Ishikawa (cell line): Measurements from ENCODE around the gene DCN.

Experiments
- CREB1 ChIP-seq: IDR thresholded peaks from 2 replicates; pipeline ENCODE4 v1.6.1; 2012; ENCODE audit warnings: low read depth
- EGR1 ChIP-seq: IDR thresholded peaks from 2 replicates; pipeline ENCODE4 v1.6.1; 2012
- EP300 ChIP-seq: IDR thresholded peaks from 2 replicates; pipeline ENCODE4 v1.6.1; 2012; ENCODE audit warnings: borderline replicate concordance
- FOXM1 ChIP-seq: IDR thresholded peaks from 2 replicates; pipeline ENCODE4 v1.6.1; 2012; ENCODE audit warnings: low read depth, borderline replicate concordance
- NFIC ChIP-seq: IDR thresholded peaks from 2 replicates; pipeline ENCODE4 v1.6.1; 2012
- RAD21 ChIP-seq: IDR thresholded peaks from 2 replicates; pipeline ENCODE4 v1.6.1; 2012; ENCODE audit warnings: low read depth
- TAF1 ChIP-seq: IDR thresholded peaks from 2 replicates; pipeline ENCODE4 v1.6.1; 2012; ENCODE audit warnings: low read depth, mild to moderate bottlenecking
- TCF12 ChIP-seq: IDR thresholded peaks from 2 replicates; pipeline ENCODE4 v1.6.1; 2012; ENCODE audit warnings: low read depth
- TEAD4 ChIP-seq: IDR thresholded peaks from 2 replicates; pipeline ENCODE4 v1.6.1; 2012
- YY1 ChIP-seq: IDR thresholded peaks from 2 replicates; pipeline ENCODE4 v1.6.1; 2012; ENCODE audit warnings: low read depth
- ZBTB7A ChIP-seq: IDR thresholded peaks from 2 replicates; pipeline ENCODE4 v1.6.1; 2012; ENCODE audit warnings: low read depth
- TF ChIP-seq, protein P1 (sequence below): IDR thresholded peaks from 2 replicates; pipeline ENCODE4 v1.6.1; 2012; ENCODE audit warnings: low read depth, mild to moderate bottlenecking
- TF ChIP-seq, protein P2 (sequence below): IDR thresholded peaks from 2 replicates; pipeline ENCODE4 v1.6.1; 2012
- TF ChIP-seq, protein P3 (sequence below): IDR thresholded peaks from 2 replicates; pipeline ENCODE4 v1.6.1; 2012

DCN gene

DNA sequence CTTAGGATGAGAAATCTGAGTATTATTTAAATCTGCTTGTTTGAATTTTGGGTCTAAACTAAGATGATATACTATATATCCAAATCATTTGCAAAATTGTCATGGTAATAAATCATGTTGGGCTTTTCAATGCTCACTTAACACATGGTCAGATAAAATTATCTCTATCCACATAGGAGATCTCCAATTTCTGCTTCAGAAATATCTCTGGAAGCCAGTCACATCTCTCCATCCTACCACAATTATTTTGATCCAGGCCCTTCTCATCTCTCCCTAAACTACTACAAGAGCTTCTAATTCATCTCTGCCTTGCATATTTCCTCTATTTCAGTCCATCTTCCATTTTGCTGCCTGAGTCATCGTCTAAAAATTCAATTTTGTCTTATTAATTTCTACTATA, 3.8 kb downstream of the DCN start:
- TF ChIP-seq NFIC: no peak
- no peak for TF ChIP-seq CREB1

DNA sequence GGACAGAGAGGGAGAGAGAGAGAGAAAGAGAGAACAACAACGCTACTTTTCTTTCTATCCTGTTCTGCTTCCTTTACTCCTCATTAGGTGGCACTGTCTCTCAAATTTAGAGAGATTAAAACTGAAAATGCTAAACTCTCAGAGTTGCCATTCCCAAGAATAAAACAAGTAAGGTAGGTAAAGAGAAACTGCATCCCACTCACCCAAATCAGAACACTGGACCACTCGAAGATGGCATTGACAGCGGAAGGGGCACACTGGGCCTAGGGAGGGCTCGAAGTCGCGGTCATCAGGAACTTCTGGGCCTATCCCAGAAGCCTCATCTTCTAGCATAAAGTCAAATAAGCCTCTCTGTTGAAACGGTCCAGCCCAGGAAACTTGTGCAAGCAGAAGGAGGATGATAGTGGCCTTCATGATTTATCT, 4.5 kb downstream of the DCN start:
- TF ChIP-seq TEAD4 (no peak), TCF12 (no peak), TAF1 (no peak), CREB1 (no peak), ZBTB7A (no peak), RAD21 (peak; percentile 41), YY1 (no peak)
- TF ChIP-seq, protein P1, sequence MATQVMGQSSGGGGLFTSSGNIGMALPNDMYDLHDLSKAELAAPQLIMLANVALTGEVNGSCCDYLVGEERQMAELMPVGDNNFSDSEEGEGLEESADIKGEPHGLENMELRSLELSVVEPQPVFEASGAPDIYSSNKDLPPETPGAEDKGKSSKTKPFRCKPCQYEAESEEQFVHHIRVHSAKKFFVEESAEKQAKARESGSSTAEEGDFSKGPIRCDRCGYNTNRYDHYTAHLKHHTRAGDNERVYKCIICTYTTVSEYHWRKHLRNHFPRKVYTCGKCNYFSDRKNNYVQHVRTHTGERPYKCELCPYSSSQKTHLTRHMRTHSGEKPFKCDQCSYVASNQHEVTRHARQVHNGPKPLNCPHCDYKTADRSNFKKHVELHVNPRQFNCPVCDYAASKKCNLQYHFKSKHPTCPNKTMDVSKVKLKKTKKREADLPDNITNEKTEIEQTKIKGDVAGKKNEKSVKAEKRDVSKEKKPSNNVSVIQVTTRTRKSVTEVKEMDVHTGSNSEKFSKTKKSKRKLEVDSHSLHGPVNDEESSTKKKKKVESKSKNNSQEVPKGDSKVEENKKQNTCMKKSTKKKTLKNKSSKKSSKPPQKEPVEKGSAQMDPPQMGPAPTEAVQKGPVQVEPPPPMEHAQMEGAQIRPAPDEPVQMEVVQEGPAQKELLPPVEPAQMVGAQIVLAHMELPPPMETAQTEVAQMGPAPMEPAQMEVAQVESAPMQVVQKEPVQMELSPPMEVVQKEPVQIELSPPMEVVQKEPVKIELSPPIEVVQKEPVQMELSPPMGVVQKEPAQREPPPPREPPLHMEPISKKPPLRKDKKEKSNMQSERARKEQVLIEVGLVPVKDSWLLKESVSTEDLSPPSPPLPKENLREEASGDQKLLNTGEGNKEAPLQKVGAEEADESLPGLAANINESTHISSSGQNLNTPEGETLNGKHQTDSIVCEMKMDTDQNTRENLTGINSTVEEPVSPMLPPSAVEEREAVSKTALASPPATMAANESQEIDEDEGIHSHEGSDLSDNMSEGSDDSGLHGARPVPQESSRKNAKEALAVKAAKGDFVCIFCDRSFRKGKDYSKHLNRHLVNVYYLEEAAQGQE: no peak
- TF ChIP-seq, protein P2, sequence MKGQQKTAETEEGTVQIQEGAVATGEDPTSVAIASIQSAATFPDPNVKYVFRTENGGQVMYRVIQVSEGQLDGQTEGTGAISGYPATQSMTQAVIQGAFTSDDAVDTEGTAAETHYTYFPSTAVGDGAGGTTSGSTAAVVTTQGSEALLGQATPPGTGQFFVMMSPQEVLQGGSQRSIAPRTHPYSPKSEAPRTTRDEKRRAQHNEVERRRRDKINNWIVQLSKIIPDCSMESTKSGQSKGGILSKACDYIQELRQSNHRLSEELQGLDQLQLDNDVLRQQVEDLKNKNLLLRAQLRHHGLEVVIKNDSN: no peak

DNA sequence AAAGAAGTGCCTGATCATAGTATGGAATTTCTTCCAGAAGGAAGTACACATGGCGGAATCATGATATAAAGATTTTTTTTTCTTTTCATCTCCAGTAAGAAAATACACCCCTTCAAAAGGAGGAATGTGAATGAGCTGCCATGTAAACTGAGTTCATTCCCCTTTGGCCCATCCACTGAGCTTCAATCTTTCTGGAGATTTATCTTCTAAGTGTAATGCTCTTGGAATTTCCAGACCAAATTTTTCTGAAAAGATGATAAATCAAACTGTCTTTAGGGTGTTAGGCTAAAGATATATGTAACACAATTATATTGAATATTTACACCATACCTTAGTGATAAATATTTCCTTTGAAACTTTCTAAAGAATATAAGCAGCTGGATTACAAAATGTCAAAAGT, 5.2 kb downstream of the DCN start:
- TF ChIP-seq, protein P1: no peak
- no peak for TF ChIP-seq FOXM1

DNA sequence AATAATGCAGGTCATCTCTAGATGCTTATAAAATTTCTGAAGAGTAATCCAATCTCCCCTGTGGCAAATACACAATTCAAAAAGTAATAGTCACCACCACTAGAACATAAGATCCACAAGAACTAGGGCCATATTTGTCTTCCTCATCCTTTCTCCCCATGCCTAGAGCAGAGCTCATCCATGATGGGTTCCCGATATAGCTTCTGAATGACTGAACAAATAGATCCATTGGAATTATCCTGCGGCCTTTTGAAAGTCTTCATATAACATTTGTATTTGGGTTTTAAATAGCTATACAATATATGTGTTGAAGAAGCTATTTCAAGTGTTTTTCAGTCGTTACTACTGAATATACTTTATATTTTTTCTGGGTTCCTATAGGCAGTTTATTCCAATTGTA, 5.7 kb downstream of the DCN start:
- TF ChIP-seq EP300: no peak
- TF ChIP-seq NFIC: no peak
- no peak for TF ChIP-seq TAF1
- TF ChIP-seq EGR1: no peak
- TF ChIP-seq, protein P1: no peak

DNA sequence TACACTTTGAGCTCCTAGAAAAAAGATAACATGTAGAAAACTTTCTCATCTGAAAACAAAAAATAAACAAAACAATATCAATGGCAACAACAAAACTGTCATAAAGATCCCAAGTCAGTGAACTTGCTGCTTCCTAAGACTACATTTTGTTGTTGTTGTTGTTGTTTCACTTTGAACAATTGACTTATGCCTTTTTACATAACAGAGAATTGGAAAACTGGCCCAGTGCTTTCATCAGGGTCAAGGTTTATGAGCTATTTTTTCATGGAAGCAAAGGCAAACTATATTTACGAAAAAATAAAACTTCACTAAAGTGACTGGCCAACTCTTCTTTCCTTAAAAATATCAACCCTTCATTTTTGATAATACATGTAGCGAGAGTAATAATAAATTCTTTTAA, 6.3 kb downstream of the DCN start:
- TF ChIP-seq CREB1 (no peak), ZBTB7A (no peak), YY1 (no peak), TCF12 (no peak), TAF1 (no peak), NFIC (no peak)
- TF ChIP-seq, protein P1: no peak
- TF ChIP-seq, protein P3, sequence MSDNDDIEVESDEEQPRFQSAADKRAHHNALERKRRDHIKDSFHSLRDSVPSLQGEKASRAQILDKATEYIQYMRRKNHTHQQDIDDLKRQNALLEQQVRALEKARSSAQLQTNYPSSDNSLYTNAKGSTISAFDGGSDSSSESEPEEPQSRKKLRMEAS: no peak
